ENCODE data around the gene SEBOX.

Gene SEBOX

DNA sequence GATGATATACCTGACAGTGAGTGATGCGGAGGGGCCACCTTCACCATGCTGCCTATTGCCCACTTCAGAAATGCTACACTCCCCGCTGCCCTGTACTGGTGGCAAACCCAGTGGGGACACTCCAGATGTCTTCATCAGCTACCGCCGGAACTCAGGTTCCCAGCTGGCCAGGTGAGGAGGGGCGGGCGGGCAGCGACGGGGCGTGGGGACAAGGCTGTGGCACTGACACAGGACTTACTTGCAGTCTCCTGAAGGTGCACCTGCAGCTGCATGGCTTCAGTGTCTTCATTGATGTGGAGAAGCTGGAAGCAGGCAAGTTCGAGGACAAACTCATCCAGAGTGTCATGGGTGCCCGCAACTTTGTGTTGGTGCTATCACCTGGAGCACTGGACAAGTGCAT lies 23.1 kb upstream of the SEBOX start:
- no peak for TF ChIP-seq CTCF (IDR thresholded peaks at IDR 0.05; ENCODE audit: insufficient read depth, low read depth, low read length, missing control alignments)
- DNase-seq (ENCODE audit: low read depth): no peak
- H3K4me3 ChIP-seq (ENCODE audit: low read length): no peak overlapping the region

GRCh38 chr17:28386391-28386790 lies 21.4 kb upstream of the SEBOX start:
- H3K4me3 ChIP-seq (ENCODE audit: low read length): no peak overlapping the region
- no peak for TF ChIP-seq CTCF (IDR thresholded peaks at IDR 0.05; ENCODE audit: insufficient read depth, low read depth, low read length, missing control alignments)
- no peak for DNase-seq (ENCODE audit: low read depth)

DNA sequence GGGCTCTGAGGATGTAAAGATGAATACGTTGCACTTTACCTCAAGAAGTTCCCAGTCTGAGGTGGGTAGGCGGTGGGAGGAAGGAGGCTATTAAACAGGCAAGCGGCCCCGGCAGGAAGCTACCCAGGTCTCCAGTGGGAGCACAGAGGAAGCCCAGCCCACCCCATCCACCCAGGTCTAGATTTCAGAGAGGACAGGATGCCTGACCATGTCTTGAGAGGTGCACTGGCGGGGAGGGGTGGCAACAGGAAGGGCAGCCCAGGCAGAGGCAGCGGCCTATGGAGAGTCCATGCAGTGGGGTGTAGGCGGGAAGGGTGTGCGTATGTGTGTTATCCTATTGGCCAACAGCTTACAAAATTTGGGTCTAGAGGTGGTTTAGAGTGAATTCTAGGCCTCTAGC lies 20.4 kb upstream of the SEBOX start:
- TF ChIP-seq CTCF (IDR thresholded peaks at IDR 0.05; ENCODE audit: insufficient read depth, low read depth, low read length, missing control alignments): no peak
- no peak for DNase-seq (ENCODE audit: low read depth)
- H3K4me3 ChIP-seq (ENCODE audit: low read length): no peak overlapping the region

GRCh38 chr17:28385037-28385400 lies 20.0 kb upstream of the SEBOX start:
- H3K4me3 ChIP-seq (ENCODE audit: low read length): peak overlapping the region; percentile 39
- no peak for TF ChIP-seq CTCF (IDR thresholded peaks at IDR 0.05; ENCODE audit: insufficient read depth, low read depth, low read length, missing control alignments)
- DNase-seq (ENCODE audit: low read depth): no peak

DNA sequence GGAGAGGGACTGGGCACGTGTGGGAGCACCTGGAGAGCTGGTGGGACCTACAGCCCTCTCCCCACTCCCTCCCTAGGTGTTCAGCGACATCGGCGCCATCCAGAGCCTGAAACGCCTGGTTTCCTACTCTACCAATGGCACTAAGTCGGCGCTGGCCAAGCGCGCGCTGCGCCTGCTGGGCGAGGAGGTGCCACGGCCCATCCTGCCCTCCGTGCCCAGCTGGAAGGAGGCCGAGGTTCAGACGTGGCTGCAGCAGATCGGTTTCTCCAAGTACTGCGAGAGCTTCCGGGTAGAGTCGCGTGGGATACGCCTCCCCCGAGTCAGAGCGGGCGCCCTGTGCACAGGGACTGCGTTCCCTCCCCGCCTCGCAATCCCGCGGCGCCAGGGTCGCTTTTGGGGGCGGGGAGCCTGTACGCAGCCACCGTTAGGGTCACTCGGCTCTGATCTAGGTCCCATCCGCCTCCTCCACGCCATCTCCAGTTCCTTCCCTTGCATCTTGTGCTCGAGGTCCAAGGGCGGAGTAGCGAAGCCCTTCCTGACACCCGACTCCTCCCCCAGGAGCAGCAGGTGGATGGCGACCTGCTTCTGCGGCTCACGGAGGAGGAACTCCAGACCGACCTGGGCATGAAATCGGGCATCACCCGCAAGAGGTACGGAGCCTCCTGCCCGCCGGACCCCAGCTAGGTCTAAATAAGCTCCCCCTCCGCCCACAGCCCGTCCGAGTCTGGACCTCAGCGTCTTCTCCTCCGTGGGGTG lies 19.5 kb upstream of the SEBOX start:
- H3K4me3 ChIP-seq (ENCODE audit: low read length): peak overlapping the region; percentile 39
- no peak for TF ChIP-seq CTCF (IDR thresholded peaks at IDR 0.05; ENCODE audit: insufficient read depth, low read depth, low read length, missing control alignments)
- DNase-seq (ENCODE audit: low read depth): no peak

DNA sequence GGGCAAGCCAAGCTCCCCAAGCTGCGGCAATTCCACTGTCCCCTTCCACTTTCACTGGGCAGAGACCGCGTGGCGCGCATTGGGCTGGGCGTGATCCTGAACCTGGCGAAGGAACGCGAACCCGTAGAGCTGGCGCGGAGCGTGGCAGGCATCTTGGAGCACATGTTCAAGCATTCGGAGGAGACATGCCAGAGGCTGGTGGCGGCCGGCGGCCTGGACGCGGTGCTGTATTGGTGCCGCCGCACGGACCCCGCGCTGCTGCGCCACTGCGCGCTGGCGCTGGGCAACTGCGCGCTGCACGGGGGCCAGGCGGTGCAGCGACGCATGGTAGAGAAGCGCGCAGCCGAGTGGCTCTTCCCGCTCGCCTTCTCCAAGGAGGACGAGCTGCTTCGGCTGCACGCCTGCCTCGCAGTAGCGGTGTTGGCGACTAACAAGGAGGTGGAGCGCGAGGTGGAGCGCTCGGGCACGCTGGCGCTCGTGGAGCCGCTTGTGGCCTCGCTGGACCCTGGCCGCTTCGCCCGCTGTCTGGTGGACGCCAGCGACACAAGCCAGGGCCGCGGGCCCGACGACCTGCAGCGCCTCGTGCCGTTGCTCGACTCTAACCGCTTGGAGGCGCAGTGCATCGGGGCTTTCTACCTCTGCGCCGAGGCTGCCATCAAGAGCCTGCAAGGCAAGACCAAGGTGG lies 16.3 kb upstream of the SEBOX start:
- peak; percentile 44 for DNase-seq (ENCODE audit: low read depth)
- H3K4me3 ChIP-seq (ENCODE audit: low read length): no peak overlapping the region
- TF ChIP-seq CTCF (IDR thresholded peaks at IDR 0.05; ENCODE audit: insufficient read depth, low read depth, low read length, missing control alignments): peak; percentile 37
